ENCODE data around the gene TOGARAM2. TPM values are rescaled to one million over a fixed set of nuclear protein-coding genes. Genes with fewer than 3 reads are reported as not detected.

TOGARAM2 gene
- total RNA-seq, 1 donor from 2014 or later = 15.4 TPM

GRCh38 chr2:29052807-29053206, 71.7 kb downstream of the TOGARAM2 start:
- TF ChIP-seq CTCF (IDR thresholded peaks at IDR 0.05) = no peak
- no peaks in the 10 kb centered on the region for H3K9me3 ChIP-seq
- no peak for DNase-seq
- H3K36me3 ChIP-seq = no peaks in the 10 kb centered on the region
- no peak overlapping the region for H3K27ac ChIP-seq
- H3K4me1 ChIP-seq = no peaks in the 10 kb centered on the region
- no peaks in the 10 kb centered on the region for H3K27me3 ChIP-seq (ENCODE audit: low read depth)
- H3K4me3 ChIP-seq = no peak overlapping the region
- intact Hi-C loops (cut with DNase I) = no loop called here
- no peak for ATAC-seq

GRCh38 chr2:29053223-29053622, 72.1 kb downstream of the TOGARAM2 start:
- Histone ChIP-seq H3K9me3 (no peaks in the 10 kb centered on the region), H3K36me3 (no peaks in the 10 kb centered on the region), H3K4me3 (no peak overlapping the region), H3K27ac (no peak overlapping the region), H3K27me3 (ENCODE audit: low read depth) (no peaks in the 10 kb centered on the region), H3K4me1 (no peaks in the 10 kb centered on the region)
- DNase-seq (no peak), ATAC-seq (peak in 1 of 2 donors; percentile 36)
- intact Hi-C loops (cut with DNase I) = no loop called here
- no peak for TF ChIP-seq CTCF (IDR thresholded peaks at IDR 0.05)

GRCh38 chr2:29053670-29054400, 72.7 kb downstream of the TOGARAM2 start:
- no peak for TF ChIP-seq CTCF (IDR thresholded peaks at IDR 0.05)
- no peak for DNase-seq
- Histone ChIP-seq H3K4me1 (no peaks in the 10 kb centered on the region), H3K27me3 (ENCODE audit: low read depth) (no peaks in the 10 kb centered on the region), H3K27ac (no peak overlapping the region), H3K9me3 (no peaks in the 10 kb centered on the region), H3K4me3 (no peak overlapping the region), H3K36me3 (no peaks in the 10 kb centered on the region)
- ATAC-seq = peak in 1 of 2 donors; percentile 29
- intact Hi-C loops (cut with DNase I) = no loop called here

GRCh38 chr2:29054430-29054829, 73.3 kb downstream of the TOGARAM2 start:
- Histone ChIP-seq H3K27me3 (ENCODE audit: low read depth) (no peaks in the 10 kb centered on the region), H3K9me3 (no peaks in the 10 kb centered on the region), H3K36me3 (no peaks in the 10 kb centered on the region), H3K27ac (no peak overlapping the region), H3K4me1 (no peaks in the 10 kb centered on the region), H3K4me3 (no peak overlapping the region)
- no peak for TF ChIP-seq CTCF (IDR thresholded peaks at IDR 0.05)
- ATAC-seq (no peak), DNase-seq (no peak)
- intact Hi-C loops (cut with DNase I) = no loop called here

GRCh38 chr2:29055601-29056000, 74.5 kb downstream of the TOGARAM2 start:
- Histone ChIP-seq H3K27ac (no peak overlapping the region), H3K9me3 (no peaks in the 10 kb centered on the region), H3K27me3 (ENCODE audit: low read depth) (no peaks in the 10 kb centered on the region), H3K4me3 (no peak overlapping the region), H3K36me3 (no peaks in the 10 kb centered on the region), H3K4me1 (no peaks in the 10 kb centered on the region)
- intact Hi-C loops (cut with DNase I) = no loop called here
- no peak for TF ChIP-seq CTCF (IDR thresholded peaks at IDR 0.05)
- DNase-seq (no peak), ATAC-seq (no peak)

Data from lower lobe of right lung (tissue), 2 donors.